ENCODE results near the gene TSSK6. TPM values are rescaled to one million over a fixed set of nuclear protein-coding genes. Genes with fewer than 3 reads are reported as not detected.

Gene TSSK6
- total RNA-seq, 1 donor = 1.9 TPM

DNA sequence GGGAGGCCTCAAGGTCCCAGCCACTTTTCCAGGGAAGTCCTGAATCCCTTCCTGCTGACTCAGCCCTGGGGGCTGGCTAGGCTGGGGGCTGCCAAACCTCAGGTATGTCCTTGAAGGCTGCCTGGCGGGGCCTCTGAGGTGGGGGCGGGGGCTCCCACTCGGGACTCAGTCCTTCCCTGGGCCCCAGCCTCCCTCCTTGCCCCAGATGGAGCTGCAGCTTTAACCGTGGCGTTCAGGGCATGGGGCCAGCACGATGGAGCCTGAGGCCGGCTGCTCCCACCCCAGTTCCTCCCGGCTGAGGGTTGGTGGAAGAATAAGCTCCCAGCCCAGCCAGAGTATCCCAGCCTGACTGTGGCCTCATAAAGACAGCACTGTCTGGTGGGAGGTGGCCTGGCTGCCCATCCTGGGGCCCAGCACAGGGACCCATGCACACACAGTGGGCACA, 35.2 kb upstream of the TSSK6 start:
- H3K4me3 ChIP-seq (ENCODE audit: low read depth, low read length) = no peak overlapping the region
- DNase-seq (ENCODE audit: low read depth) = peak; percentile 55
- TF ChIP-seq, protein P1, sequence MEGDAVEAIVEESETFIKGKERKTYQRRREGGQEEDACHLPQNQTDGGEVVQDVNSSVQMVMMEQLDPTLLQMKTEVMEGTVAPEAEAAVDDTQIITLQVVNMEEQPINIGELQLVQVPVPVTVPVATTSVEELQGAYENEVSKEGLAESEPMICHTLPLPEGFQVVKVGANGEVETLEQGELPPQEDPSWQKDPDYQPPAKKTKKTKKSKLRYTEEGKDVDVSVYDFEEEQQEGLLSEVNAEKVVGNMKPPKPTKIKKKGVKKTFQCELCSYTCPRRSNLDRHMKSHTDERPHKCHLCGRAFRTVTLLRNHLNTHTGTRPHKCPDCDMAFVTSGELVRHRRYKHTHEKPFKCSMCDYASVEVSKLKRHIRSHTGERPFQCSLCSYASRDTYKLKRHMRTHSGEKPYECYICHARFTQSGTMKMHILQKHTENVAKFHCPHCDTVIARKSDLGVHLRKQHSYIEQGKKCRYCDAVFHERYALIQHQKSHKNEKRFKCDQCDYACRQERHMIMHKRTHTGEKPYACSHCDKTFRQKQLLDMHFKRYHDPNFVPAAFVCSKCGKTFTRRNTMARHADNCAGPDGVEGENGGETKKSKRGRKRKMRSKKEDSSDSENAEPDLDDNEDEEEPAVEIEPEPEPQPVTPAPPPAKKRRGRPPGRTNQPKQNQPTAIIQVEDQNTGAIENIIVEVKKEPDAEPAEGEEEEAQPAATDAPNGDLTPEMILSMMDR (IDR thresholded peaks at IDR 0.05; ENCODE audit: insufficient read depth, low read length) = no peak

DNA sequence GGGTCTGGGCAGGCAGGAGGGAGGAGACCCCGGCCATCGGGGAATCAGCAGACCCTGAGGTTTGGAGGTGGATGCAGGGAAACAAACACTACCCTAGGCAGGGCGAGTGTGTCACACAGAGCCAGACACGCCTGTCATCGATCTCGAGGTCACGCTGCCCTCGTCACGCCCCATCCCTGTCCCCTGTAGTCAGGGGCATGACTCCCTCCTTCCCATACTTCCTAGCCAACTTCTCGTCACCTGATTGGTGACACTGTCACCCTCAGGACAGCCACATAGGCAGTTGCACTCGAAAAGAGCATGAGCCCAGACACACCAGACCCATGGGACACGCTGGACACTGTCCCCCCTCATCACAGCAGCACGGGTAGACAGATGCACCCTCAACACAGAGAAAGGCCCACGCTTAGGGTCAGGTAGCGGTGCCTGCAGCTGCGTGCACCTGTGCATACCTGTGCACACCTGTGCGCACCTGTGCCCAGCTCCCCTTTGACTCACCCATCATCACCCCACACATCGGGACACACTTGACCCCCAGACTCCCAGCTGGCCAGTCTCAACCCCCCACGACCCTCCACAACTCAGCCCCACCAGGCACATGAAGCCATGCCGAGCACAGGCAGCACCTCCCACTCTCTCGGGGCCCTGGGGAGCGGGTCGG, 34.6 kb upstream of the TSSK6 start:
- TF ChIP-seq, protein P1 (IDR thresholded peaks at IDR 0.05; ENCODE audit: insufficient read depth, low read length) = no peak
- DNase-seq (ENCODE audit: low read depth) = no peak
- no peak overlapping the region for H3K4me3 ChIP-seq (ENCODE audit: low read depth, low read length)

DNA sequence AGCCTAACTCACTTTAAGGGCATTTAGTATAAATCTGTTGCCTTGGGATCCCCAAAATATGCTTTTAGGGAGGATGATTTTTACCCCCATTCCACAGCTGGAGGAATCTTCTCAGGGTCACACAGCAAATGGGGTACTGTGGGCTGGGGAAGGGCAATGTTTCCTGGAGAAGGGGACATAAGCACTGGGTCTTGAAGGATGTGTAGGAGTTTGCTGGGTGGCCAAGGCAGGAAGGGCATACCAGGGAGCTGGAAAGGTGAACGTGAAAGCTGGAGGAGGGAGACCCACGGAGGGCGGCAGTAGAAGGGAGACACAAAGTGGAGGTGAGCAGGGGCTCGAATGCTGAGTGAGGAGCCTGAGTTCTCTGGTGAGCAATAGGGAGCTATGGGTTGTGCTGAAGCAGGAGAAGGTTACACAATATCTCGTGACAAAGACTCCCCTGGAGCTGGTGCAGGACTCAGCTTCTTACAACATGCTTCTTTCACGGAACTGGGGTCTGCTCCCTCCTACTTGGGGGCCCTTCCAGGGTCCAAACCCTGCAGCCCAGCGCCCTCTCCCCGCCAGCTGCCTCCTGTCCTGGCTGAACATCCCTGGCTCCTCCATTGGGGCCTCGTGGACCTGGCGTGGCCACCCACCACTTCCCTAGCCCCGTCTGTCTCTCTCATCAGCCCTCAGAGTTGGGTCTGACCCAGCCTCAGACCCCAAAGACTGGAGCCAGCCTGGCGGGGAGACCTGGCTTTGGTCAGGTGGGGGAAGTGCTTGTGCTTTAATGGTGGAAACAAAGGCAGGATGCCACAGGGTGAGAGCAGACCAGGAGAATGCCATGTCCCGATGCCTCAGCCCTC, 33.8 kb upstream of the TSSK6 start:
- DNase-seq (ENCODE audit: low read depth) = no peak

DNA sequence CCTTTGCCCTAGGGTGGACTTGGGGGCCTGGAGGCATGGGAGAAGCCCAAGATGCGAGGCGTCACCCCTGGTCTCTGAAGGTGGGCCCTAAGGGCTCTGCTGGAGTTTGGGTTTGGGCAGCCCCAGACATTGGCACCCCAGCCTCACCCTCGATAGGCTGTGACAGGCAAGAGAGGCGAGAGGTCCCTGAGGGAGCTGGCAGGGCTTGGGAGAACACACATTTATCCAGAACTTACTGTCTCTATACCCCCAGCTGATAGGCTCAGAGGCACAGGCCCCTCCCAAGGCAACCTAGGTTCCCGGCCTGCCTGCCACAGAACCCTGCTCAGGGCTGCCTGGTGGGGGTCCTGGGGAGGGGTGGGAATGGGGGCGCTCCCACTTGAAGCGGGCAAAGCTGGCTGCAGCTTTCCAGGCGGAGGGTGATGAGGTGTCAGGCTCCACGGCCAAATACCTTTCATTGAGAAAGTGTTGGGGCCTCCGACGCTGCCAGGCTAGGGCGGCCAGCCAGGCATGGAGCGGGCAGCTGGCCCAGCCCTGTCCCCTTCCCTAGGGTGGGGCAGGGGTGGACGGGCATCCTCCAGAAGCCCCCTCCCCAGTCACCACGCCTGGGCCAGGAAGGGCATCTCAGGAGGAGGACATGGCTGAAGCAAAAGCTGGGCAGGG, 32.5 kb upstream of the TSSK6 start:
- no peak overlapping the region for H3K4me3 ChIP-seq (ENCODE audit: low read depth, low read length)
- TF ChIP-seq, protein P1 (IDR thresholded peaks at IDR 0.05; ENCODE audit: insufficient read depth, low read length) = no peak
- no peak for DNase-seq (ENCODE audit: low read depth)

More for the DNA sequence above, 33.8 kb upstream of the TSSK6 start:
- H3K4me3 ChIP-seq (ENCODE audit: low read depth, low read length) = no peak overlapping the region
- TF ChIP-seq, protein P1 (IDR thresholded peaks at IDR 0.05; ENCODE audit: insufficient read depth, low read length) = no peak

DNA sequence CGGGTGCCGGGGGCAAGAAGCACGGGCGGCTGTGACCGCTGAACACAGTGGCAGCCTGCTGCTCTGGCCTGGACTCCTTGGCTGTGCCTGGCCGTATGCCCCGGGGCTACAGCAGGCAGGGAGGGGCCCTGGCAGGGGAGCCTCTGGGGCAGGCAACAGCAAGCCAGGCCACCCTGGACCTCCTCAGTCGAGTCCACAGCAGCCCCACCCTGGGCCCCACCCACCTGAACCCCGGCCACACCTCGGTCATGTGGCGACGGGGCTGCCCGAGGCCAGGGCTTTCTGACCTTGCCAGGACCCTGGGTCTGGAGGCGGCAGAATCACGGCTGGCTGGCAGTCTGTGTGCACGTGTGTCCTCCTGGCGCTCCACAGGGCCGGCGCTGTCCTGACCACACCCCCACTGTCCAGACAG, 31.4 kb upstream of the TSSK6 start:
- TF ChIP-seq, protein P1 (IDR thresholded peaks at IDR 0.05; ENCODE audit: insufficient read depth, low read length) = no peak

DNA sequence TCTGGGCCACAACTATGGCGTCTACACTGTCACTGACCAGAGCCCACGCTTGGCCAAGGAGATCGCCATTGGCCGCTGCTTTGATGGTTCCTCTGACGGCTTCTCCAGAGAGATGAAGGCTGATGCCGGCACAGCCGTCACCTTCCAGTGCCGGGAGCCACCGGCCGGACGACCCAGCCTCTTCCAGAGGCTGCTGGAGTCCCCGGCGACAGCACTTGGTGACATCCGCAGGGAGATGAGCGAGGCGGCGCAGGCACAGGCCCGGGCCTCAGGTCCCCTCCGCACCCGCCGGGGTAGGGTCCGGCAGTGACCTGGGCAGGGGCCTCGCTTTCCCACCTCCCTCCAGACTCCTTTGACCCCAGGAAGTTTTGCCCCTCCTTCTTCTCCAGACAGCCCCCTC, 30.4 kb upstream of the TSSK6 start:
- no peak overlapping the region for H3K4me3 ChIP-seq (ENCODE audit: low read depth, low read length)
- TF ChIP-seq, protein P1 (IDR thresholded peaks at IDR 0.05; ENCODE audit: insufficient read depth, low read length) = no peak
- DNase-seq (ENCODE audit: low read depth) = no peak

More for the DNA sequence above, 31.4 kb upstream of the TSSK6 start:
- no peak overlapping the region for H3K4me3 ChIP-seq (ENCODE audit: low read depth, low read length)
- DNase-seq (ENCODE audit: low read depth) = no peak
